GM10248 (cell line): ENCODE results near the gene OR10K1.

Source experiments
- CTCF ChIA-PET: fragments of 300-600 bp; sonication (Branson Sonifier 250); formaldehyde crosslinking; extraction: SDS; loops from one replicate; lab custom pipeline; 2021; ENCODE audit warnings: antibody characterized with exemption; lab: Yijun Ruan, JAX
- POLR2A ChIA-PET: fragments of 350-650 bp; sonication (Branson Sonifier 250); formaldehyde crosslinking; extraction: SDS; loops from one replicate; lab custom pipeline; 2020; ENCODE audit warnings: antibody characterized with exemption; lab: Yijun Ruan, JAX
- DNase-seq: peaks from one replicate; pipeline ENCODE4 v3.0.0; 2012; ENCODE audit errors: extremely low spot score
- CTCF ChIP-seq: IDR thresholded peaks from 2 replicates; pipeline ENCODE4 v1.5.1; 2012; ENCODE audit warnings: mild to moderate bottlenecking, low read depth; ENCODE audit errors: extremely low read depth, missing control alignments, control extremely low read depth

OR10K1 gene

GRCh38 chr1:158434741-158435140 lies 26.9 kb upstream of the OR10K1 start:
- TF ChIP-seq CTCF = no peak
- ChIA-PET POLR2A (no interaction called here), CTCF (no interaction called here)
- no peak for DNase-seq

DNA sequence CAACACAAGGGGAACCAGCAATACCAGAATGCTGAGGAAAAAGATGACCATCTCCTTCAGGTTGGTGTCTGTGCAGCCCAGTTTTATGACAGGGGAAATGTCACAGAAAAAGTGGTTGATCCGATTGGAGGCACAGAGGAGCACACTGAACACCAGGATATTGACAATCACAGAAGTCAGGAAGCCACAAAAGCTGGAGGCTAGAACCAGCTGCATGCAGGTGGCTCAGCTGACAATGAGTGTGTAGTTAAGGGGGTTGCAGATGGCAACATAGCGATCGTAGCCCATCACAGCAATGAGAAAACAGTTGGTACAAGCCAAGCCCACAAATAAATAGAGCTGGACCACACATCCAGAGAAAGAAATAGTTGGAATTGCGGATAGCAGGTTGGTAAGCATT lies 16.3 kb upstream of the OR10K1 start:
- no peak for DNase-seq
- POLR2A ChIA-PET = no interaction called here
- CTCF ChIA-PET = no interaction called here
- no peak for TF ChIP-seq CTCF

- ChIA-PET CTCF (no interaction called here), POLR2A (no interaction called here)
- DNase-seq = no peak
- TF ChIP-seq CTCF = no peak
These were observed 7.1 kb upstream of the OR10K1 start for GRCh38 chr1:158454537-158454936.

DNA sequence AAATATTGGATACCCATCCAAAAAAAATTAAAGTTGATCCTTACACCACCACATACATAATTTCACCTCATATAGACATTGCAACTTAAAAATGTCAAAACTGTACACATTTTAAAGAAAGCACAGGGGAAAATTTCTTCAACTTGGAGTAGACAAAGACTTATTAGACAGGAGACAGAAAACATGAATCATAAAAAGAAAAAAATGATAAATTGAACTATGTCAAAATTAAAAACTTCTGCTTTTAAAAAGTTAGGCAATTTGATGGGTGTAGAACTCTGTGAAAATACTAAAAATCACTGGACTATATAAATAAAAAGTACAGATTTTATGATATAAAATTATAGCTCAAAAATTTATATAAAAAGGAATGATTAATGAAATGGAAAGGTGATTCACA lies 4.4 kb upstream of the OR10K1 start:
- no peak for TF ChIP-seq CTCF
- DNase-seq = no peak
- ChIA-PET CTCF (interaction anchor here (1.0 kb wide), 1 partner anchor 10 kb away, joined by 3 read pairs; no protein-coding TSS in a partner anchor), POLR2A (no interaction called here)

GRCh38 chr1:158458263-158458662 lies 3.4 kb upstream of the OR10K1 start:
- TF ChIP-seq CTCF = no peak
- ChIA-PET CTCF (no interaction called here), POLR2A (no interaction called here)
- no peak for DNase-seq

DNA sequence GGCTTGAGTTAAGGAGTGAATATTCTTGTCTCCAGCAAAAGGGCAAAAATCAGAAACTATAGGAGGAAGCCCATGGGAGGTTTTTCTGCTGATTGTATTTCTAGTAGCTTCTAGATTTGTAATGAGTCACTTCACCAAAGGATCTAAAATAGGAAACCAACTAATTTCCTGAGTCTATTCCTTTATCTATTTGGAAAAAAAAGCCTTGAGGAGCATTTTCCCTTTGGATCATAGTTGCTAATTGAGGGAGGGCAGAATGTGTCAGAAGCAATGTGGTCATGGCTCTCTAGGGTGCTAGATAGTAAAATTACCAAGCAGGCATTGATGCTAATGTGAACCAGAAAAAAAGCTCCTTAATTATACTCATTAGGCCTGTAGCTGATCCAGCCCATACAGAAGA lies 10.3 kb downstream of the OR10K1 start, which contains the start of gene OR10R2:
TSS of gene OR10R2 (plus strand) at position 301 of the 400 bp plus-strand sequence. CDS start 106 bp downstream, outside the sequence.
- ChIA-PET POLR2A (no interaction called here), CTCF (interaction anchor here (1.2 kb wide), 1 partner anchor 17 kb away, joined by 3 read pairs; no protein-coding TSS in a partner anchor)
- no peak for DNase-seq
- TF ChIP-seq CTCF = no peak

GRCh38 chr1:158485455-158485854 lies 23.8 kb downstream of the OR10K1 start:
- TF ChIP-seq CTCF = no peak
- no peak for DNase-seq
- CTCF ChIA-PET = no interaction called here
- POLR2A ChIA-PET = no interaction called here
